Measurements from ENCODE around the gene TSNAX.
"Not testable (repeated sequence)": the region's sequence is repeated elsewhere in the genome, so short reads cannot be mapped to it uniquely, and the experiment has no call there.

TSNAX gene

DNA sequence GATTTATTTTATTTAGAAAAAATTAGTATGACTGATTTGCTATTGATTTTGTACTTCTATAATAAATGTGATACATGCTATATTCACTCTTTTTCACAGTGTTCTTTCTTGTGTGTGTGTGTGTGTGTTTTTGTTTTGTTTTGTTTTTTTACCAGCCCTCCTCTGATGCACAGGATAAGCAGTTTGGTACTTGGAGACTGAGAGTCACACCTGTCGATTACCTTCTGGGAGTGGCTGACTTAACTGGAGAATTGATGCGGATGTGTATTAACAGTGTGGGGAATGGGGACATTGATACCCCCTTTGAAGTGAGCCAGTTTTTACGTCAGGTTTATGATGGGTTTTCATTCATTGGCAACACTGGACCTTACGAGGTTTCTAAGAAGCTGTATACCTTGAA is 35.9 kb downstream of the TSNAX start:
- no peak for DNase-seq

DNA sequence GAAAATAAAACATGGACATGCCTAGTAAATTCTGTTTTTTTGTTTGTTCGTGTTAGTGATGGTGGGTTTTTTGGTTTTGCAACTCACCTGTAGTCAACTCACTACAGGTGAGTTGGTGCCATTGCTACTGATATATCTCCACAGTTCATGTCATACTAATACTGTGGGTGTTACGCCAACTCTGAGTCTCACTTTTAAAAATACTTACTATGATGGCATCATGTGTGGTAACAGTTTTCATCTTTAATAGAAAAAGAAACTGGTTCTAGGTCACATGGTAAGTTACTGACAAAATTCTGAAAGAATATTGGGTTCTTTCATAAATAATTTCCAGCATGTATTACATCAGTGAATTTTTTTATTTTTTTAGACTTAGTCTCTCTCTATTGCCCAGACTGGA is 38.0 kb downstream of the TSNAX start:
- no peak for DNase-seq

DNA sequence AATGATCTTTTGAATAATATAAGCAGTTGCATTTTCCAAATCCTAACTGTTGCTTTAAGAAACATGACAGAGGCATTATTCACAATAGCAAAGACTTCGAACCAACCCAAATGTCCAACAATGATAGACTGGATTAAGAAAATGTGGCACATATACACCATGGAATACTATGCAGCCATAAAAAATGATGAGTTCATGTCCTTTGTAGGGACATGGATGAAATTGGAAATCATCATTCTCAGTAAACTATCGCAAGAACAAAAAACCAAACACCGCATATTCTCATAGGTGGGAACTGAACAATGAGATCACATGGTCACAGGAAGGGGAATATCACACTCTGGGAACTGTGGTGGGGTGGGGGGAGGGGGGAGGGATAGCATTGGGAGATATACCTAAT is 41.8 kb downstream of the TSNAX start:
- not testable (repeated sequence) for DNase-seq

DNA sequence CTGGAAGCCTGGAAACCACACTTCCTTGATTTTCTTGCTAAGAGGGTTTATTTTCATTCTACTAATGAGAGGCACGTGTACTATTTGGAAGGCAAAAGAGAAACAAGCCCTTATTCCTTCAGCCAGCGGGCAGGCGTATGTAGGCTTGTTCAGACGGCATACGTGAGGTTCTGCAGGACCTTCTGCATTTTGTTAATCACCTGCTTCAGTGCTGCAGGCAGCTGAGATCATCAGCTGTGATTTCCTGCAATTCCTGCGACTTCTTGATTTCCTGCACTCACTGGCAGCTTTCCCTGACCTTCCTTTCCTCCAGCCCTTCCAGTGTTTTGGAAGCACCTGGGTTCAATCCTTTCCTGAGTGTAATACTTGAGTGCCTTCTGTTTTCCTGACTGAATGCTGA is 43.4 kb downstream of the TSNAX start:
- DNase-seq: no peak

DNA sequence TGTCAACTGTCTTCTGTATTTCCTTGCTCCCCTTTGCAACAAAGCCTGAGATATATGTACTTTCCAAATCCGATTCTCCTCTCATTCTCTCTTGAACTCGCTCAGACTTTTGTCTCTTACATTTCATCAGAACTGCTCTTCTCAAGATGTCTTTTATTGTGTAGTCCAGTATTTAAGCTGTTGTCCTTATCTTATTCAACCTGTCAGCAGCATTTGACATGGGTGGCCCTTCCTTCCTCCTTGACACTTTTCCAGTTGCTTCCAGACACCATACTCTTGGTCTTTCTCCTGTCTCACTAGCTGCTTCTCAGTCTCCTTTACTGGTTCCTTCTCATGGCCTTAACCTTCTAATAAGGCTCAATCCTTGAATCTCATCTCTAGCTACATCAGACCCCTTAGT is 47.0 kb downstream of the TSNAX start:
- no peak for DNase-seq

DNA sequence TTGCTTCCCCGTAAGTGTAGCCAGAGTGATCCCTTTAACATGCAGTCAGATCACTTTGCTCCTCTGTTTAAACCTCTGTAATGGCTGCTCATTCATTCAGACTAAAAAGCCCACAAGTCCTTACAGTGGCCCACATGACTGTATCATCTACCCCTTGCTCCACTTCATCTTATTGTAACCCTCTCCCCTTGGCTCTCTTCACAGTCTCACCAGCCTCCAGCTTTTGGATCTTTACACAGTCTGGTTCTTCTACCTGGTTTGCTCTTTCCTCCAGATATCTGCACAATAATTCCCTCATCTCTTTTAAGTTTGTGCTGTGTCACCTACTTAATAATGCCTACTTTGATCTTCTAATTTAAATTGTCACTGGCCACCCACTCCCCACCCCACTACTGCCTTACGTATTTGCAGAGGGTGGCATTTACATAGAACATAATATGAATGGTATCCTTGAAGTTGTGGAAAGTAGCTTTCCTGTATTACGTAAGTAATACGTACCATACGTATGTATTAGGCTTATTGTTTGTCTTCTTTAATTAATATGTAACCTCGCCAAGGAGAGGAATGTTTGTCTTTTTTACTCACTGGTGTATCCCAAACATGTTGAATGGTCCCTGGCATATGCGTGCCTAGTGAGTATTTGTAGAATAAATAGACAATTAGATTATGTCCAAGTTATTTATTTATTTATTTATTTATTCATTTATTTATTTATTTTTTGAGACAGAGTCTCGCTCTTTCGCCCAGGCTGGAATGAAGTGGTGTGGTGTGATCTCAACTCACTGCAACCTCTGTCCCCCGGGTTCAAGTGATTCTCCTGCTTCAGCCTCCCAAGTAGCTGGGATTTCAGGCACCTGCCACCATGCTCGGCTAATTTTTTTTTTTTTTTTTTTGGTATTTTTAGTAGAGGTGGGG is 48.6 kb downstream of the TSNAX start:
- DNase-seq: no peak

DNA sequence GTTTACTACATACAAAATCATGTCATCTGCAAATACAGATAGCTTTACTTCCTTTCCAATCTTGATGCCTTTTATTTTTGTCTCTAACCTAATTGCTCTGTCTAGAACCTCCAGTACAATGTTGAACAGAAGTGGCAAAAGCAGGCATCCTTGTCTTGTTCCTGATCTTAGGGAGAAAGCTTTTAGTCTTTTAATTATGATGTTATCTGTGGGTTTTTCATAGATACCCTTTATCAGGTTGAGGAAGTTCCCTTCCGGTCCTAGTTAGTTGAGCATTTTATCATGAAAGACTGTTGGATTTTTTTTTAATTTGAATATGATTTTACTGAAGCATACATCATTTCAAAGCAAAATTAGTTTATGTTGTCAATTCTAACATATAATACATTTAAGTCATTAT is 52.4 kb downstream of the TSNAX start:
- DNase-seq: no peak

DNA sequence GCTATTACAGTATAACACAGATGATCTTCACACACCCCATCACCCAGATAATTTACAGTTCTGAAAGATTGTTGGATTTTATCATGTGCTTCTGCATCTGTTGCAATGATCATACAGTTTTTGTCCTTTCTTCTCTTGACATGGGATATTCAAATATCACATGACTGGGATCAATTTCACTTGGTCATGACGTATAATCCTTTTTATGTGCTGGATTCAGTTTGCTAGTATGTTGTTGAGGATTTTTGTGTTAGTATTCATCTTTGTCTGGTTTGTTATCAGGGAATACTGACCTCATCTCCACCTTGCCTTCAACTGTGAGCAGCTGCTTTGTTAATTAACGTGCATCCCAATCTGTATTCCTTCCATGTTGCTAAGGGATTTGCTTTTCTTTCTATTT is 53.4 kb downstream of the TSNAX start:
- no peak for DNase-seq

DNA sequence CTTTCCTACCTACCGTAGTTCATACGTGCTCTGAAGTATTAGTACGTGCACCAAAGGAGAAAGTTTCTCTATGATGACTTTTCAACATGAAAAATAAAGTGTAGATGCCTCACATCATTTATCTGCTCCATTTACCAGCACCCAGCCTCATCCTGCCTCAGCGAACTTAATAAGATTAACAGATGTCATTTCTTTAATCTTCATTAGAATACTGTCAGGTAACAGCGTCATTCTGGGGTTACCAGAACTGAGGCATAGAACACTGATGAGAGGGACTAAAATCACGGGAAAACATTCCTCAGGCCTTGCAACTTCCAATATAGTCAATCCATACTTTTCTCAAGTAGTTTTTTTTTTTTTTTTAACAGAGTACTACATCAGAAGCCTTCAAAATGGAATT is 54.9 kb downstream of the TSNAX start:
- no peak for DNase-seq

DNA sequence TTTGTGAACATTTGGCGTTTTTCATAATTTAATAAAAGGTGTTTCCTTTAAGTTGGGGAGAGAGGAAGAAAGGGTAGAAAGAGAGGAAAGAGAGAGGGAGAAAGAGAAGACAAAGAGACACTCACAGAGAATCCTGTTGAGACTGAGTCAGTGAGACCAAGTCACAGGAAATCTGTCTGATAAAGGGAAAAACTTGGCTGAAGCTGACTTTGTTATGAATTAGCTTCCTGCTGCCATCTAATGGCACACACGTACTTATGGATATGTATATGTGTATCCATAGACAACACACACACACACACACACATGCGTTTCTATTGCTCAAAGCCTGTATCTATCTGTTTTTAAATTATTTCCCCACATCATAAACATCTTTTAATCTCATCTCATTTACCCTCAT is 55.6 kb downstream of the TSNAX start:
- DNase-seq: peak; percentile 7

DNA sequence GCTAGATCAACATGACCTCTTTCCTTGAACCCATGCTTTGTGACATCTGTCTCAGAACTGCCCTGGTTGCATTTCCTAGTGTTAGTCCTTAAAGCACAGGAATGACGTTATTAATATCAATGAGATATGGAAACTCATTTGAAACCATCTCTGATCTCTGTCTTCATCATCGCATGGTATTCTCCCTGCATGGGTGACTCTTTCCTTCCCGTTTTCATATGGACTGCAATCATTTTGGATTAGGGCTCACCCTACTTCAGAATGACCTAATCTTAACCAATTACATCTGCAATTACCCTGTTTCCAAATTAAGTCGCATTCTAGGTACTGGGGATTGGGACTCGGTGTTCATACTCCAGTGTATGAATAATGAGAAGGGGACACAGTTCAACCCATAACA is 56.5 kb downstream of the TSNAX start:
- DNase-seq: no peak

DNA sequence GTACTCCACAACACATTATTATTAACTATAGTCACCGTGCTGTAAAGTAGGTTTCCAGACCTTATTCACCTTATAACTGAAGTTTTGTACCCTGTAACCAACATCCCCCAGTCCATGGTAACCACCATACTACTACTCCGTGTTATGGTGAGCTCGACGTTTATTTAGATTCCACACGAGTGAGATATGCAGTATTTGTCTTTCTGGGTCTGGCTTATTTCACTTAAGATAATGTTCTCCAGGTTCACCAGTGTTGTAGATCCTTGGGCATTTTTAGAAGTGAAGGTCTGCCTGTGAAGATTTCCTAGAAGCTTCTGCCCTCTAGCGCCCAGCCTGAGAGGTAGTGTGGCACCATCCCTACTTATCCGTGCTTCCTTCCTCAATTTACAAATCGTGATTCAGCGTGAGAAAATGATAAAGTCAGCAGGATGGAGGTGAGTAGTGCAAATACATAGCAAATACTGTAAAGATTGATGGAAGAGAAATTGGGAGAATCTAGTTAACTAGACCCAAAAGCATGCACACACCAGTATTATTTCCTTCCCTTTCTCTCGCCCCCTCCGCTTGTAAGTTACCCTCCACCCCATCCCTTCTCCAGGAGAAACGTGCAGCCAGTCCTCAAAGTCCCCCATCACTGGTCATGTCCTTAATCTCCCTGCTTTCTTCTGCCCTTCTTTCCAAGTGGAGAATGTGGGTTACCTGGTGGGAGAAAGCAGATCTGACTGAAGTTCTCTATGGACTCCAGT is 62.2 kb downstream of the TSNAX start:
- DNase-seq: peak; percentile 40

DNA sequence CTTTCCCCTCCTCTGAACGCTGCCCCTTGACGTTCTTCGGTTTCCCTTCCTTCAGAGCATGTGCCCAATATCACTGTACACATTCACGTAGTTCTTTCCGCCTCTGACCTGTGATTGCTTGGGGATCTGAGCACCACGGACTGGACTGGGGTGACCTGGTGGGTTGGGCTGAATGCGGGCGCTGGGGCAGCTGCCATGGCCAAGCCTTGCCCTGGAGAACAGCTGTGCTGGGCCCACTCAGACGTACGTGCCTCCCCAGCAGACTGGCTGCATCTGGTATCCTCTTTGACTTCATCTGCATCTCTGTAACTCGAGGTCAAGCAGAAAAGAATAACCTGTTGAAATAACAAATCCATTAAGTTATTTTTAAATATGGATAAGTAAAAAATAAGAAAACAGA is 63.0 kb downstream of the TSNAX start:
- no peak for DNase-seq

DNA sequence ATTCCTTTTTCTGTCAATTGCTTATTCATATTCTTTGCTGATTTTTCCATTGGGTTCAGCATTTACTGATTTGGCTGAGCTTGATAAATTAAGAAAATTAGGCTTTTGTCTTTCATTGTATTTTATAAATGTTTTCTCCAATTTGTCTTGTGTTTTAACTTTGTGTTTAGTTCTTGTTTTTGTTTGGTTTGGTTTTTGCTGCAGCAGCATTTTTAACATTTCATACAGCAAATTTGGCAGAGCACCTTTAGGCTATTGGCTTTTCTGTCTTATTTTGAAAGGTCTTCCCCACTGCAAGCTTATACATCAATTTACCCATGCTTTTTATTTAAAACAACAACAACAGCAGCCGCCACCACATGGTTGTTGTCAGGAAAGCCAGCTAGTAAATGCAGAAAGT is 64.3 kb downstream of the TSNAX start:
- no peak for DNase-seq

DNA sequence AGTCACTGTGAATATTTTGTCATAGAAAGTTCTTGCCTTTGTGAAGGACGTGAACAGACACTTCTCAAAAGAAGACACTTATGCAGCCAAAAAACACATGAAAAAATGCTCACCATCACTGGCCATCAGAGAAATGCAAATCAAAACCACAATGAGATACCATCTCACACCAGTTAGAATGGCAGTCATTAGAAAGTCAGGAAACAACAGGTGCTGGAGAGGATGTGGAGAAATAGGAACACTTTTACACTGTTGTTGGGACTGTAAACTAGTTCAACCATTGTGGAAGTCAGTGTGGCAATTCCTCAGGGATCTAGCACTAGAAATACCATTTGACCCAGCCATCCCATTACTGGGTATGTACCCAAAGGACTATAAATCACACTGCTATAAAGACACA is 64.8 kb downstream of the TSNAX start:
- DNase-seq: not testable (repeated sequence)

DNA sequence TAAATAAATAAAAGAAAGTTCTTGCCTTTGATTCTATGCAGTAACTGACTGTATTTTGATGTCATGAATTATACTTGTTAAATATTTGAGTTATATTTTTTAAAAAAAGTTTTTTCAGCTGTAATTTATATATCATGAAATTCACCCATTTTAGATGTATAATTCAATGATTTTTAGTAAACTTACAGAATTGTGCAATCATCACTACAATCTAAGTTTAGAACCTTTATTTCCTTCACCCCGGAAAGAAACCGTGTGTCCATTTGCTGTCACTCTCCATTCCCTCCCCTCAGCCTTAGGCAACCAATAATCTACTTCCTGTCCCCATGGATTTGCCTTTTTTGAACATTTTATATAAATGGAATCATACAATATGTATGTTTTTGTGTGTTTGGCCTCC is 65.7 kb downstream of the TSNAX start:
- DNase-seq: no peak

DNA sequence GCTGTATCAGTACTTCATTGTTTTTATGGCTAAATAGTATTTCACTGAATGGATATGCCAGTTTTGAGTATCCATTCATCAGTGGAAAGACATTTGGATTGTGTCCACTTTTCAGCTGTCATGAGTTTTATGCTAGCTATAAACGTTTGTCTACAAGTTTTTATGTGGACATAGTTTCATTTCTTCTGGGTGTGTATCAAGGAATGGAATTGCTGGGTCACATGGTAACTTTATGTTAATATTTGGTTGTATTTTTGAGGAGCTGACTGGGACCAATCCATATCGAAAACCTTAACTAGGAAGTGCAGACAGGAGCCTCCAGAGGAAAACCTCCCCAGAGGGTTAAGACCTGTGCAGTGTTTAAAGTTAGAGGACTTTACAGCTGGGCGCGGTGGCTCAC is 66.3 kb downstream of the TSNAX start:
- DNase-seq: no peak

DNA sequence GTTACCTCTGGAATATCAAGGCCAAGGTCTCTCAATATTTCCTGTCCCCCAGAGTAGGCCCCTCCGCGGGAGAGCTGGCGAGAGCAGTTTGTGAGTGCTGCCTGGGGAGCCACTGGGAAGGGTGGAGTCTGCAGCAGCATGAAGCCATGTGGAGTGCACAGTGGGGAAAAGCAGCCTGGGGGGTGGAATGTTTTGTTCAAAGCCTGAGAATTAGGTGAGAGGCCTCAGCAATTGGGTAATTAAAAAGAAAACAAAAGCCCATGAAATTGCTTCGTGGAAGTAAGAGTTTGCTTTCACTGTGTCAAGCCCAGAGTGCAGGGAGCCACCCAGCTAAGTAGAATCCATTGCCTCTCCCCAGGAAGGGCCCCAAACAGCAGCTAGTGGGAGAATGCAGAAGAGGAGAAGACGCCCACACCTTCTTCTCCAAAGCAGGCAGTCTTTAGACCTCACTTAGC is 67.9 kb downstream of the TSNAX start:
- DNase-seq: no peak

DNA sequence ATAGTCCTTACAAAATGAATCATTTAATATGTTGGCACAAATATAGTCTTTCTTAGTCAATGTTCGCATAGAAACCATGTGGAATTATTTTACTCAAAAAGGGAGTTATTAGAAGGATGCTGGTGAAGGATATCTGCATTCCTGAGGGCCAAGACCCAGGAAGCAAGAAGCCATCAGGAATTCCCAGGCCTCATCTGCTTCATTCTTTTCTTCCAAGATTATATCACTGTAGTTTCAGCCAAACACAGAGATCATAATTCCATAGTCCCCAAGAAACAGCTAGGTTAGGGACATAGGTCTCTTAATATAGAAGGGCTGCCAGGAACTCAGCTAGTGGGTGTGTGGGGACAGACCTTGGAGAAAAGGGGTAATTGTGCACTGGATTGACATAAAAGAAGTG is 69.5 kb downstream of the TSNAX start:
- no peak for DNase-seq

DNA sequence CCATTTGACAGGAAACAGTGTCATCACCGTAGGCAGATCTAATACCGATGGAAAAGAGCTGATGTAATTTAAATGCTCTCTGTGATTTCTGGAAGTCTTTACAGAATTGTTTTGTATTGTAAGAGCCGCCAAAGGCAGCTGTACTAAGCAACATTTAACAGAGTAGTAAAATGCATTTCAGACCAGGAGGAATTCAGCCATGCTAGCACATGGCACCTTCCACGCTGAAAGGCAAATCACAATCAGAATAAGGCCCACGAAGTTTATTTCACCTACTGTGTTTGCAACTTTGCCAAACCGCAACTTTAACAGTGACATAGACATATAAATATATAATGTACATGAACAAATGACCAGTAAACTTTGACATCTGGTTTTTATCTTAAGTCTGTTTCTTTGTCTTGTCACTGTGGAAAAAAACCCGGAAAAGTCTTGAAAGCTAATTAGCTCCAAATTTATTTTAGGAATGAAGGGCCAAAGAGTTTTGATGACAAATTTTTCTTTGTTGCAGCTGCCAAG is 72.0 kb downstream of the TSNAX start:
- no peak for DNase-seq

DNA sequence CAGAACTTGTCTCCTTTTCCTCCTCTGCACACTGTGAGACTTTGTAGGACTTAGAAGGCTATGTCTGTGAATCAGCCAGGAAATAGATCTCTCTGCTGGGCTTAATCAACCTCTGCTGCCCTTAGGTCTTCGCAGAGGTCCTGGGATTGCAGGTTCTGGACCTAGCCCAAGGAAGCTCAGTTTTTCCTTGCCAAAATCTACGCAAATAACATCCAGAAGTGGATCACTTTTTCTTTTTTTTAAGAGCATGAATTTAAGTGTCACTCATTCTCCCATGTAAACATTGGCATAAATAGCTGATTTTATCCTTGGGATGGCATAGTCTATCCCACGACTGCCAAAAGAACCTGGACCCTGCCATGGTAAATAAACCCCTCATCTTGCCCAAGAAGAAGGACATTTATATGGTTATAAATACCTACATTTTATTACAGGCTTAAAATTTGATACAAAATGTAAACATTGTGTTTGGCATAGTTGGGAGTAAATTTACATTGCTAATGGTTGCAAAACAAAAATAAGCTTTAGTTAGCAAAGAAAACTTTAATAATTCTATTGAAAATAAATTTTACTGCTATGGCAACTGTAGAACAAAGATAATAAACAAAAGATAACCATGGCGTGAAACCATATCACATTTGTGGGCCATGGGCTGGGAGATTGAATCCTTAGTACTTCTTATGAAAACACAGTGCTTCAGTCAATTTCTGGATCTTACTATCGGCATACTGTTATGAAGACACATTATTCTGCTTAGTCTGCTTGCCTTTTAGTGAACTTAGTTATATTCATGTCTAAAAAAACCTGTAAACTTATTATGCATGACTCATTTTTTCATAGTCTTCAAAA is 73.6 kb downstream of the TSNAX start:
- no peak for DNase-seq

DNA sequence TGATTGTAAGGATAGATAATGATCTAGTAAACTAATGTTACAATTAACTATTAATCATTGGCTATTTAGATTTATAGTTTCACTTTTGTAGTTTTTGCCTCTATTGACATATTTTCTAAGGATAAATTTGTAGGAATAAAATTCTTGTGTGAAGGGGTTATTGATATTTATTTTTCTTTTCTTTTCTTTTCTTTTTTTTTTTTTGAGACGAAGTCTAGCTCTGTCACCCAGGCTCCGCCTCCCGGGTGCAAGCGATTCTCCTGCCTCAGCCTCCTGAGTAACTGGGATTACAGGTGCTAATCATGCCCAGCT is 74.2 kb downstream of the TSNAX start:
- no peak for DNase-seq

DNA sequence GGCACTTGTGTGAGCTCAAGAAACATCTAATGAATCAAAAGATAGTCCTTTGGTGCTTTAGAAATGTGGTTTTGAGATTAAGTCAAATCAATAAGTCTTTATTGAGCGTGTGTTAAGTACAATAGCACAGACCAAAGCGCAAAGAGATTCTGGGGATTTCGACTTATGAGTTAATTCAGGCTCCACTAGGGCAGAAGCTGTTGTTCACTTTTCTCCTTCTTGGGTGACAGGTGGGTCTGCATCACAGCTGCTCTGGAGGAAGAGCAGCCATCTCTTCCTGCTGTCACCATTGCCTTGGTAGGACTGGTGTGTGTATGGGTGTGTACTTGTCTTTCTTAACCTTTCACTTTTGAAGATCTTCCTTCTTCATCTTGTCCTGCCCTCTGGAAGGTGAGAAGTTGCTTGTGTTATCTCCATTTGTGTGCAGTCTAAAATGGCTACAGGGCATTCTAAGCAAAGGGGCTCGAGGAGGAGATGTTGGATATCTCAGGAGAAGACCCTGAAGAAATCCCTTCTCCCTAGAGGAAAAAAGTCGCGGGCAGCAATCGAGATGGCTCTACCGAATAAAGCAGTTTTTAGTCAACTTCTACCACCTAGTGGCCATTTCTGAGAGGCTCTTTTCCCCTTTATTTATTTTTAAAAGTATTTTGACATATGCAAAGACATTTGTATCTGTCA is 75.3 kb downstream of the TSNAX start:
- DNase-seq: peak; percentile 58
